GM19023 (cell line): ENCODE results near the gene SLAMF6.

Experiments
- ATAC-seq: cut with Tn5 transposase; IDR thresholded peaks from one replicate; pipeline ENCODE4 v1.9.1; 2021; ENCODE audit warnings: mild to moderate bottlenecking, moderate library complexity; ENCODE audit not compliant: unreplicated experiment

The SLAMF6 gene

GRCh38 chr1:160436966-160437365 is 86.1 kb downstream of the SLAMF6 start:
- no peak for ATAC-seq
